ENCODE data around the gene TMEM184B.

The TMEM184B gene

GRCh38 chr22:38292694-38293093, 19.9 kb upstream of the TMEM184B start:
- no peak for ATAC-seq
- TF ChIP-seq ARNTL (CRISPR knock-in tag; IDR thresholded peaks at IDR 0.05; ENCODE audit: borderline replicate concordance, low read depth) (no peak), ISL1 (CRISPR knock-in tag; IDR thresholded peaks at IDR 0.05) (no peak), BACH2 (CRISPR knock-in tag; IDR thresholded peaks at IDR 0.05; ENCODE audit: borderline replicate concordance) (no peak), ZNF70 (CRISPR knock-in tag; IDR thresholded peaks at IDR 0.05) (no peak), RARB (CRISPR knock-in tag; IDR thresholded peaks at IDR 0.05) (no peak), SNAI2 (CRISPR knock-in tag; IDR thresholded peaks at IDR 0.05) (no peak), TOX (CRISPR knock-in tag; IDR thresholded peaks at IDR 0.05; ENCODE audit: borderline replicate concordance) (no peak), PATZ1 (CRISPR knock-in tag; IDR thresholded peaks at IDR 0.05; ENCODE audit: borderline replicate concordance) (no peak), OSR1 (CRISPR knock-in tag; IDR thresholded peaks at IDR 0.05) (no peak), CREB5 (CRISPR knock-in tag; IDR thresholded peaks at IDR 0.05; ENCODE audit: low read depth) (no peak), CSRNP3 (CRISPR knock-in tag; IDR thresholded peaks at IDR 0.05) (no peak), PPARA (CRISPR knock-in tag; IDR thresholded peaks at IDR 0.05; ENCODE audit: borderline replicate concordance) (no peak), POU6F1 (CRISPR knock-in tag; IDR thresholded peaks at IDR 0.05; ENCODE audit: borderline replicate concordance, low read depth) (no peak), GLIS3 (CRISPR knock-in tag; IDR thresholded peaks at IDR 0.05) (no peak), ZFP30 (CRISPR knock-in tag; IDR thresholded peaks at IDR 0.05) (no peak), TCF4 (CRISPR knock-in tag; IDR thresholded peaks at IDR 0.05; ENCODE audit: borderline replicate concordance) (no peak), TSHZ2 (CRISPR knock-in tag; IDR thresholded peaks at IDR 0.05) (no peak), ZNF565 (CRISPR knock-in tag; conservative IDR thresholded peaks at IDR 0.05; ENCODE audit: low read depth) (no peak)

- TF ChIP-seq ZC3H10 (CRISPR knock-in tag; IDR thresholded peaks at IDR 0.05) (no peak), BACH2 (CRISPR knock-in tag; IDR thresholded peaks at IDR 0.05; ENCODE audit: borderline replicate concordance) (no peak), ARNTL (CRISPR knock-in tag; IDR thresholded peaks at IDR 0.05; ENCODE audit: borderline replicate concordance, low read depth) (no peak), PATZ1 (CRISPR knock-in tag; IDR thresholded peaks at IDR 0.05; ENCODE audit: borderline replicate concordance) (no peak), ISL1 (CRISPR knock-in tag; IDR thresholded peaks at IDR 0.05) (no peak), POU6F1 (CRISPR knock-in tag; IDR thresholded peaks at IDR 0.05; ENCODE audit: borderline replicate concordance, low read depth) (no peak), CSDC2 (CRISPR knock-in tag; IDR thresholded peaks at IDR 0.05) (no peak), RARB (CRISPR knock-in tag; IDR thresholded peaks at IDR 0.05) (no peak), ZNF8 (CRISPR knock-in tag; IDR thresholded peaks at IDR 0.05) (no peak), OSR1 (CRISPR knock-in tag; IDR thresholded peaks at IDR 0.05) (no peak), TOX (CRISPR knock-in tag; IDR thresholded peaks at IDR 0.05; ENCODE audit: borderline replicate concordance) (no peak), TCF4 (CRISPR knock-in tag; IDR thresholded peaks at IDR 0.05; ENCODE audit: borderline replicate concordance) (no peak), TSHZ2 (CRISPR knock-in tag; IDR thresholded peaks at IDR 0.05) (no peak), ZFP3 (CRISPR knock-in tag; IDR thresholded peaks at IDR 0.05) (no peak), ZNF70 (CRISPR knock-in tag; IDR thresholded peaks at IDR 0.05) (no peak)
- ATAC-seq, result no peak
Observed at GRCh38 chr22:38291201-38291777, 18.5 kb upstream of the TMEM184B start.
